Measurements from ENCODE around the gene ZNF628. TPM values are rescaled to one million over a fixed set of nuclear protein-coding genes. Genes with fewer than 3 reads are reported as not detected.
A peak's percentile ranks its signal among the peaks of the same experiment; 100 is the strongest.

The ZNF628 gene
- 0.12 and 0.31 TPM in 2 replicates for polyA plus RNA-seq (2011; rRNA removed)
- polyA minus RNA-seq (2011; rRNA and poly(A)+ RNA removed): 0.35 and 0.46 TPM in 2 replicates

DNA sequence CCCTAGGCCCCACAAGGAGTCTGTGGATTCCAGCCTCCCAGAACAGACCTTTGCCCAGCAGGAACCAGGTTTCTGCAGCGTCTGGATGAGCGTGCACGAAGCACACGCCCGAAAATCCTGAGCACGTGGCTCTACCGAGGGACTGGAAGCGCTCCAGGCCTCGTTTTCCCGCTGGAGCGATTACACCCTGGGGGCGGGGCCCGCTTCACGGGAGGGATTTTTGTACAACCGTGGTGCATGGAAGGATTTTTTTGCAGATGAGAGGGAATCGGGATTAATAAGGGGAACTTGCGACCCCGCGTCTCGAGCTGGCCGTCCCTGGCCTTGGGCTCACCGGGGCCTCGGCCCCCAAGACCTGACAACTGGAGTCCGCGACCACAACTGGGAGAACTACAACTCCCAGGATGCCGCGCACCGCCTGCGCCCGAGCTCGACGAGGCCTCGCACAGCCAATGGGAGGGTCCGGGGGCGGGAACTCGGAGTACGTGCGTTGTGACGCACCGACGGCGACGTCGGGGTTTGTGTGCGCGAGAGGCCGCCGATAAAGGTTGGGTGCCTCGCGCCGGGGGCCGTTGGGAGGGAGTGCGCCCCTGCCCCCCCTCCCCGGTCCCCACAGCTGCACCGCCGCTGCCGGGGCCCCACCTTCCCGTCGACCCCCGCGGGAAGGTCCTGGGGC lies at the start of gene ZNF628:
Gene ZNF628, plus strand, starts transcription at position 518 of the 676 bp plus-strand sequence. CDS start 3,294 bp downstream, outside the sequence.
- no peaks in the 10 kb centered on the region for H3K9me3 ChIP-seq (ENCODE audit: control insufficient read depth, insufficient read depth, low read length)
- CTCF ChIA-PET: interaction anchor here (0.7 to 5.5 kb wide), 6 partner anchors 9 to 185 kb away, joined by 3 to 77 read pairs (median 7); no protein-coding TSS in a partner anchor
- peak; percentile 92 for DNase-seq (ENCODE audit: low read depth, low spot score)
- H3K27me3 ChIP-seq (ENCODE audit: control insufficient read depth, insufficient read depth, low read length): no peaks in the 10 kb centered on the region
- POLR2A ChIA-PET: interaction anchor here (0.5 to 2.5 kb wide), 15 partner anchors 8 to 261 kb away, joined by 3 to 21 read pairs (median 6); partner anchors contain the start of genes ISOC2, NAT14, PPP6R1 and SSC5D
- H3K27ac ChIP-seq (ENCODE audit: low read depth, low read length): peak within 1 kb of the TSS; percentile 57
- TF ChIP-seq, protein P1, sequence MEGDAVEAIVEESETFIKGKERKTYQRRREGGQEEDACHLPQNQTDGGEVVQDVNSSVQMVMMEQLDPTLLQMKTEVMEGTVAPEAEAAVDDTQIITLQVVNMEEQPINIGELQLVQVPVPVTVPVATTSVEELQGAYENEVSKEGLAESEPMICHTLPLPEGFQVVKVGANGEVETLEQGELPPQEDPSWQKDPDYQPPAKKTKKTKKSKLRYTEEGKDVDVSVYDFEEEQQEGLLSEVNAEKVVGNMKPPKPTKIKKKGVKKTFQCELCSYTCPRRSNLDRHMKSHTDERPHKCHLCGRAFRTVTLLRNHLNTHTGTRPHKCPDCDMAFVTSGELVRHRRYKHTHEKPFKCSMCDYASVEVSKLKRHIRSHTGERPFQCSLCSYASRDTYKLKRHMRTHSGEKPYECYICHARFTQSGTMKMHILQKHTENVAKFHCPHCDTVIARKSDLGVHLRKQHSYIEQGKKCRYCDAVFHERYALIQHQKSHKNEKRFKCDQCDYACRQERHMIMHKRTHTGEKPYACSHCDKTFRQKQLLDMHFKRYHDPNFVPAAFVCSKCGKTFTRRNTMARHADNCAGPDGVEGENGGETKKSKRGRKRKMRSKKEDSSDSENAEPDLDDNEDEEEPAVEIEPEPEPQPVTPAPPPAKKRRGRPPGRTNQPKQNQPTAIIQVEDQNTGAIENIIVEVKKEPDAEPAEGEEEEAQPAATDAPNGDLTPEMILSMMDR (IDR thresholded peaks at IDR 0.05; ENCODE audit: low read depth, low read length): no peak
- H3K4me3 ChIP-seq (ENCODE audit: low read depth, low read length): peak within 1 kb of the TSS; percentile 72

DNA sequence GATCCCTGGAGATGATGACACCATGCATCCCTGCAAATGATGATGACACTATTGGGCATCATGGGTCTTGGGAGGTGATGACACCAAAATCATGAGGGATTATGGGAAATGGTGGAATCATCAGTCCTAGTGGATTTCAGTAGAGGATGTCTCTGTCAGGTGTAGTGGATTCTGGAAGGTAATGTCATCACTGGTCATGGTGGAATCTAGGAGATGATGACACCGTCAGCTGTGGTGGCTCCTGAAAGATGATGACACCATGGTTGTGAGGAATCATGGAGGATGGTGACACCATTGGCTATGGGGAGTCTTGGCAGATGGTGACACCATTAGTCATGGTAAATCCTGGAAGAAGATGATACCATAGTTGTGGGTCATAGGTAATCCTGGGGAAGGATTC lies 45.2 kb upstream of the ZNF628 start:
- TF ChIP-seq, protein P1 (IDR thresholded peaks at IDR 0.05; ENCODE audit: low read depth, low read length): no peak
- ChIA-PET POLR2A (interaction anchor here (0.5 kb wide), 1 partner anchor 303 kb away, joined by 3 read pairs; no protein-coding TSS in a partner anchor), CTCF (no interaction called here)
- no peak overlapping the region for H3K4me3 ChIP-seq (ENCODE audit: low read depth, low read length)
- H3K27ac ChIP-seq (ENCODE audit: low read depth, low read length): no peak overlapping the region
- peaks cover 9% of the 10 kb centered on the region for H3K27me3 ChIP-seq (ENCODE audit: control insufficient read depth, insufficient read depth, low read length)
- DNase-seq (ENCODE audit: low read depth, low spot score): no peak
- H3K9me3 ChIP-seq (ENCODE audit: control insufficient read depth, insufficient read depth, low read length): peaks cover 16% of the 10 kb centered on the region; the same call in 1 of the 2 replicates

DNA sequence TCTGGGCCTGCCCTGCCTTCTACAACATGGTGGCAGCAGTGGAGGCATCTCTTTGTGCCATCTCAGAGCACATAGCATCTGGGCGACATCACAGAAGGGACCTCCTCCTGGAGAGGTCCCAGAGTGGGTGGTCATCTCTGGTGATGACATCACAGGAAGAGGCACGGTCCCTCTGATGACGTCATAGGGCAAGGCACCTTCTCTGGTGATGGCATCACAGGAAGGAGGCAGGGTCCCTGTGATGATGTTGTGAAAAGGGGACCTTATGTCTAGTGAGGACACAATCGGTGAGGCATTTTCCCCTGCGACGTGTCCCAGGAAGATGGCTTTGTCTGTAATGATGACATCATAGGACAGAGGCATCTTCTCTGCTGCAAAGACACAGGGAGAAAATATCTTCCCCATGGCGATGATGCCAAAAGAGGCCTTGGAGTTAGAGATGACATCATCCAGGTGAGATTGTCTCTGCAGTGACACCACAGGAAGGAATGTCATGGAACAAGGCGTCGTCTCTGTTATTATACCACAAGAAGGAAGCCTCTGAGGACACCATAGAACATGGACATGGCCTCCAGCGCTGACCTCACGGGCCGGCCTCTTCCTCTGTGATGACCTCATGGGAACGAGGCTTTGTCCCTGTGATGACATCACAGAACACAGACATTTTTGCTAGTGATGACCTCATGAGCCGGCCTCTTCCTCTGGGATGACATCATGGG lies 44.0 kb upstream of the ZNF628 start:
- no peak overlapping the region for H3K27ac ChIP-seq (ENCODE audit: low read depth, low read length)
- H3K9me3 ChIP-seq (ENCODE audit: control insufficient read depth, insufficient read depth, low read length): peaks cover 16% of the 10 kb centered on the region; the same call in 1 of the 2 replicates
- peaks cover 7% of the 10 kb centered on the region for H3K27me3 ChIP-seq (ENCODE audit: control insufficient read depth, insufficient read depth, low read length)
- POLR2A ChIA-PET: no interaction called here
- CTCF ChIA-PET: no interaction called here
- no peak for DNase-seq (ENCODE audit: low read depth, low spot score)
- H3K4me3 ChIP-seq (ENCODE audit: low read depth, low read length): no peak overlapping the region
- TF ChIP-seq, protein P1 (IDR thresholded peaks at IDR 0.05; ENCODE audit: low read depth, low read length): no peak

DNA sequence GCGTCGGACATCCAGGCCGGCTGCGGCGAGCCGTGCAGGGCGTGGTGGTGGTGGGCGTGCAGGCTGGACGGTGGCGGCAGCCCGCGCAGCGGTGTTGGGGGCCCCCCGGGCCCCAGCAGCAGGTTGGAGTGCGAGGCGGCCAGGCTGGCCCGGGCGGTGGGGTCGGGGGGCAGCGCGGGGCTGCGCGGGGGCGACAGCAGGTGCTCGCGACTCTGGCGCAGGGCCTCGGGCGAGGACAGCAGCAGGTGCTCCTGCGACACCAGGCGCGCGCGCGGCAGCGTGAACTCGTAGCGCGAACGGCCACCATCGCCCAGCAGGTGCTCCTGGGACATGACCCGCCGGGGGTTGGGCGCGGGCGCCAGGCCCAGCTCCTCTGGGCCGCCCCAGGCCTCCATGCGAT lies 43.1 kb upstream of the ZNF628 start:
- no peak overlapping the region for H3K27ac ChIP-seq (ENCODE audit: low read depth, low read length)
- ChIA-PET POLR2A (no interaction called here), CTCF (no interaction called here)
- H3K27me3 ChIP-seq (ENCODE audit: control insufficient read depth, insufficient read depth, low read length): peaks cover 7% of the 10 kb centered on the region
- DNase-seq (ENCODE audit: low read depth, low spot score): no peak
- TF ChIP-seq, protein P1 (IDR thresholded peaks at IDR 0.05; ENCODE audit: low read depth, low read length): no peak
- H3K4me3 ChIP-seq (ENCODE audit: low read depth, low read length): no peak overlapping the region
- H3K9me3 ChIP-seq (ENCODE audit: control insufficient read depth, insufficient read depth, low read length): peaks cover 16% of the 10 kb centered on the region; the same call in 1 of the 2 replicates

Data from AG04450 (cell line).